ENCODE results near the gene SPDYE4.

The SPDYE4 gene

GRCh38 chr17:8712698-8713097 lies 45.6 kb downstream of the SPDYE4 start:
- no peak for DNase-seq (ENCODE audit: low read depth in 3 of 3)

DNA sequence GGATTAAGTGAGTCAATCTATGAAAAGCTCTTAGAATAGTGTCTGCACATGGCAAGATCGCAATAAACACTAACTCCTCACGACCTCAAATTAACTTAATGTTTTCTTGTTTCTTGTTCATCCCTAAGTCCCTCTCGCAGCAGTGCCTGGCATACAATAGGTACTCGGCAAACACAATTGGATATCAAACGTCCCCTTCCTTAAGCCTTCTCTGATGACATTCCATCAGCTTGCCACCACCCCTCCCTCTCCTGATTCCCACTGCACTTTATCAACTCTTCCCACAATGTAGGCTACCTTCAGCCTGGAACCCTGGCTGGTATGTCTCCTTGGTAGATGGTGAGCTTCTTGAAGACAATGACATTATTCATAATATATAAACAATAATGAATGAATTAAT lies 47.1 kb downstream of the SPDYE4 start:
- no peak for DNase-seq (ENCODE audit: low read depth in 3 of 3)

- DNase-seq (ENCODE audit: low read depth in 3 of 3), result no peak
Measured at GRCh38 chr17:8710813-8711212, 47.5 kb downstream of the SPDYE4 start.

- no peak for DNase-seq (ENCODE audit: low read depth in 3 of 3)
Measured at GRCh38 chr17:8709006-8709405, 49.3 kb downstream of the SPDYE4 start.

- no peak for DNase-seq (ENCODE audit: low read depth in 3 of 3)
Measured at GRCh38 chr17:8708025-8708461, 50.3 kb downstream of the SPDYE4 start.

DNA sequence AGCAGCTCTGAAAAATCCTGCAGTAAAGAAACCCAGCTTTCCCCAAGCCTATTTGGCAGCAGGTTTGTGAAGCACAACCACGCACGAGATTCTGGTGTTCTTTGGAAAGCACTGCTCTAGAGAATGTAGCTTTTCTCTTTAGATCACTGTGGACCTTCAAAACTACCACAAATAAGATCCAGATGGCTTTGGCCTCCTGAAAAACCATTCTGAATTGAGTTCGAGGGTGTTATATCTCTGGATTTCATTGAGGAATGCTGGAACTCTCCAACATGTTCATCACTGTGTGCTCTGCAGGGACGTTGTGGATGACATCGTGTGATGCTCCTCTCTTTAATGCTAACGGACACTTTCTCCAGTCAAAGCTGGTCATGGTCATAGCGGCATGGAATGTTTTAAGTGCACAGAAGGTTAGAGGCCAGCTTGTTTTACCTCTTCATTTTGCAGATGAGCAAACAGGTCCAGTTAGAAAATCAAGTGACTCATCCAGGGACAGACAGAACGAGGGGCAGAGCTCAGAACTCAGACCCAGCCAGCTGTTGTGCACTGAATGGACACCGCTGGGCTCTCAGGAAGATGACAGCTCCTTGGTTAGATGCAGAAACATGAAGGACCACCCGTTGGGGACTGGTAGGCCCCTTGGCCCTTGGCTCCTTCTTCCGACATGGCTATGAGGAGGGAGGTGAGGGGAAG lies 50.9 kb downstream of the SPDYE4 start:
- DNase-seq (ENCODE audit: low read depth in 3 of 3), result no peak

- DNase-seq (ENCODE audit: low read depth in 3 of 3), result no peak
Measured at GRCh38 chr17:8706431-8706830, 51.9 kb downstream of the SPDYE4 start.

- no peak for DNase-seq (ENCODE audit: low read depth in 3 of 3)
Measured at GRCh38 chr17:8705427-8705826, 52.9 kb downstream of the SPDYE4 start.

DNA sequence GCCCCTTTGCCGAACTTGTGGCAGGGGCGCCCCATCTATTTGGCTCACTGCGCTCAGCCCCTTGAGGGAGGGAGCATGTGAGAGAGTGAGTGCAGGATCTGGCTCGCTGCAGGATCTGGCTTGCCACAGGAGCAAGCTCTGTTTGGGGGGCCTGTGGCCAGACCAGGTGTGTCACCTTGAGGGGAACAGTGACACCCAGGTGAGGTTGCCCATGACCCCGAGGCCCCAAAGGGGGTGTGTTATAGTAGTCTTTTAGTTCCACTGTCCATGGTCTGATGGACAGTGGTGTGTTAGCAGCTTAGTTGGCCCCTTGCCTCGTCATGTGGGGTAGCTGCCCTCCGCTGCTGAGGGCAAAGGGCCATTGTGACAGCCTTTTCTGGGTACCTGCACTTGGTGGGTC lies 55.3 kb downstream of the SPDYE4 start:
- no peak for DNase-seq (ENCODE audit: low read depth in 3 of 3)

GRCh38 chr17:8701754-8702153 lies 56.6 kb downstream of the SPDYE4 start:
- DNase-seq (ENCODE audit: low read depth in 3 of 3), result no peak

GRCh38 chr17:8701221-8701620 lies 57.1 kb downstream of the SPDYE4 start:
- DNase-seq (ENCODE audit: low read depth in 3 of 3), result no peak
